ENCODE measurements around the gene OR52D1. TPM values are rescaled to one million over a fixed set of nuclear protein-coding genes. Genes with fewer than 3 reads are reported as not detected.

The OR52D1 gene
- total and polyA plus RNA-seq, 2 of the 4 experiments (the other 2 are of a cell fraction) = not detected

DNA sequence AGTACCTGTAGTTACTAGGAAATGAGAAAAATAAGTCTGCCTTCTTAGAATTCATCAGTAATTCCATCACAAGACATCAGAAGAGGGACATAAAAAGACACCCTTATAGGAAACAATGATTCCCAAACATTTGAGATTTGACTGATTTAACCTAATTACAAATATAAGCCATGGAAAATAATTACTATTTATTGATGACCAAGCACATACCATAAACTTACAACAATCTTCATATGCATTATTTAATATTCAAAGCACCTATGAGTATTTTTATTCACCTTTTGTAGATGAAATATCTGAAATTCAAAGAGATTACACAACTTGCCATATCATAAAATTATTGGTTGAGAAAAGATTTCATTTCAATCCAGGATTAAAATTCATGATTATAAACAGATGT, 14.6 kb upstream of the OR52D1 start:
- BruUV-seq (replicated peaks) = no TSS peak
- H4K8ac ChIP-seq (ENCODE audit: low read depth in 2 of 2, low read length in 2 of 2) = no peak overlapping the region
- no peak for DNase-seq
- intact Hi-C loops (cut with micrococcal nuclease) (loop anchor here (10.0 kb wide), 2 partner anchors 421 to 849 kb away; partner anchors contain the start of gene OR52E5), in situ Hi-C loops (cut with MboI; ENCODE audit: low sequenced_read_pairs) (no loop called here), dilution Hi-C loops (cut with HindIII; ENCODE audit: low sequenced_read_pairs, unreplicated experiment) (no loop called here)
- no peaks in the 10 kb centered on the region for H3K9me3 ChIP-seq (ENCODE audit: control insufficient read depth, insufficient read depth, low read length)
- no peak overlapping the region for H2BK20ac ChIP-seq (ENCODE audit: low read depth, low read length)
- H2BK15ac ChIP-seq (ENCODE audit: low read depth, low read length) = no peak overlapping the region
- TF ChIP-seq, protein P1, sequence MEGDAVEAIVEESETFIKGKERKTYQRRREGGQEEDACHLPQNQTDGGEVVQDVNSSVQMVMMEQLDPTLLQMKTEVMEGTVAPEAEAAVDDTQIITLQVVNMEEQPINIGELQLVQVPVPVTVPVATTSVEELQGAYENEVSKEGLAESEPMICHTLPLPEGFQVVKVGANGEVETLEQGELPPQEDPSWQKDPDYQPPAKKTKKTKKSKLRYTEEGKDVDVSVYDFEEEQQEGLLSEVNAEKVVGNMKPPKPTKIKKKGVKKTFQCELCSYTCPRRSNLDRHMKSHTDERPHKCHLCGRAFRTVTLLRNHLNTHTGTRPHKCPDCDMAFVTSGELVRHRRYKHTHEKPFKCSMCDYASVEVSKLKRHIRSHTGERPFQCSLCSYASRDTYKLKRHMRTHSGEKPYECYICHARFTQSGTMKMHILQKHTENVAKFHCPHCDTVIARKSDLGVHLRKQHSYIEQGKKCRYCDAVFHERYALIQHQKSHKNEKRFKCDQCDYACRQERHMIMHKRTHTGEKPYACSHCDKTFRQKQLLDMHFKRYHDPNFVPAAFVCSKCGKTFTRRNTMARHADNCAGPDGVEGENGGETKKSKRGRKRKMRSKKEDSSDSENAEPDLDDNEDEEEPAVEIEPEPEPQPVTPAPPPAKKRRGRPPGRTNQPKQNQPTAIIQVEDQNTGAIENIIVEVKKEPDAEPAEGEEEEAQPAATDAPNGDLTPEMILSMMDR (conservative IDR thresholded peaks at IDR 0.05; ENCODE audit: low read depth, low read length) = no peak
- TF ChIP-seq, protein P2, sequence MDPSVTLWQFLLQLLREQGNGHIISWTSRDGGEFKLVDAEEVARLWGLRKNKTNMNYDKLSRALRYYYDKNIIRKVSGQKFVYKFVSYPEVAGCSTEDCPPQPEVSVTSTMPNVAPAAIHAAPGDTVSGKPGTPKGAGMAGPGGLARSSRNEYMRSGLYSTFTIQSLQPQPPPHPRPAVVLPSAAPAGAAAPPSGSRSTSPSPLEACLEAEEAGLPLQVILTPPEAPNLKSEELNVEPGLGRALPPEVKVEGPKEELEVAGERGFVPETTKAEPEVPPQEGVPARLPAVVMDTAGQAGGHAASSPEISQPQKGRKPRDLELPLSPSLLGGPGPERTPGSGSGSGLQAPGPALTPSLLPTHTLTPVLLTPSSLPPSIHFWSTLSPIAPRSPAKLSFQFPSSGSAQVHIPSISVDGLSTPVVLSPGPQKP (IDR thresholded peaks at IDR 0.05; ENCODE audit: borderline replicate concordance, low read depth, low read length) = no peak
- 0 out of 2 replicates have a peak, but pooled peaks have one; percentile 11 for TF ChIP-seq MAFK (IDR thresholded peaks at IDR 0.05; ENCODE audit: low read depth, low read length)
- no peak for TF ChIP-seq CEBPB (IDR thresholded peaks at IDR 0.05; ENCODE audit: low read depth, low read length)
- H2BK120ac ChIP-seq (ENCODE audit: low read depth, low read length) = no peak overlapping the region
- H4K91ac ChIP-seq (ENCODE audit: insufficient read depth, low read depth, low read length) = no peak overlapping the region
- no peak overlapping the region for H3K23ac ChIP-seq (ENCODE audit: low read depth, low read length)
- no peak overlapping the region for H3K14ac ChIP-seq (replicated peaks; ENCODE audit: low read depth, low read length)
- no peak overlapping the region for H4K5ac ChIP-seq (ENCODE audit: low read depth, low read length)
- no peaks in the 10 kb centered on the region for H3K4me1 ChIP-seq (ENCODE audit: control insufficient read depth, insufficient read depth, low read length)
- no peak overlapping the region for H2BK5ac ChIP-seq (ENCODE audit: low read depth, low read length, poor library complexity, severe bottlenecking)
- no peak overlapping the region for H3K4me3 ChIP-seq (ENCODE audit: insufficient read depth, low read depth, low read length)
- no peaks in the 10 kb centered on the region for H3K9me1 ChIP-seq (ENCODE audit: insufficient read depth, low read length)
- ChIA-PET POLR2A (ENCODE audit: unreplicated experiment) (no interaction called here), CTCF (no interaction called here)
- no peak overlapping the region for H3K4ac ChIP-seq (ENCODE audit: low read depth, low read length)
- no peak overlapping the region for H2AK9ac ChIP-seq (replicated peaks; ENCODE audit: low read depth, low read length, poor library complexity)
- H3K27me3 ChIP-seq (ENCODE audit: control insufficient read depth, insufficient read depth, low read length) = peaks cover 4% of the 10 kb centered on the region
- no peaks in the 10 kb centered on the region for H4K20me1 ChIP-seq (ENCODE audit: insufficient read depth, low read length)
- H3K4me2 ChIP-seq (ENCODE audit: low read depth, low read length) = no peak overlapping the region
- ATAC-seq (ENCODE audit: low read depth) = no peak
- no peaks in the 10 kb centered on the region for H3K79me1 ChIP-seq (ENCODE audit: low read depth in 1 of 2, low read length in 2 of 2)
- H3K18ac ChIP-seq (ENCODE audit: low read depth, low read length) = no peak overlapping the region
- H3K27ac ChIP-seq (ENCODE audit: insufficient read depth, low read length) = no peak overlapping the region
- H3K56ac ChIP-seq (ENCODE audit: extremely low read depth, insufficient read depth, low read length) = no peak overlapping the region
- no peaks in the 10 kb centered on the region for H3K36me3 ChIP-seq (ENCODE audit: control insufficient read depth, insufficient read depth, low read length)
- no peak overlapping the region for H2AFZ ChIP-seq (replicated peaks; ENCODE audit: low read length, poor library complexity)
- H3K9ac ChIP-seq (ENCODE audit: low read depth, low read length) = no peak overlapping the region
- H2AK5ac ChIP-seq (ENCODE audit: low read depth, low read length) = no peak overlapping the region

Data from IMR-90 (cell line).